Aorta (tissue), 5 donors: ENCODE results near the gene FIGN. TPM values are rescaled to one million over a fixed set of nuclear protein-coding genes. Genes with fewer than 3 reads are reported as not detected.

ENCODE experiments used
- ATAC-seq: fragments of 200-7000 bp; cut with Tn5 transposase; one replicate; pipeline ENCODE4 v1.9.1; 2022; ENCODE audit warnings: moderate library complexity; ENCODE audit not compliant: low FRiP score
- DNase-seq, 2 donors: peaks; one replicate each; pipeline ENCODE4 v3.0.0-alpha.2; 2020
- H3K27ac ChIP-seq, 2 donors: one replicate each; pipeline ENCODE4 v1.5.1; 2013; ENCODE audit warnings: low read length in 2 of 2, mild to moderate bottlenecking in 2 of 2, moderate library complexity in 2 of 2, control low read depth in 1 of 2, inconsistent platforms in 1 of 2, low read depth in 1 of 2
- H3K27me3 ChIP-seq, 2 donors: one replicate each; pipeline ENCODE4 v1.6.1; 2013; ENCODE audit warnings: control low read depth in 1 of 2, low read length in 1 of 2, mild to moderate bottlenecking in 1 of 2, moderate library complexity in 1 of 2; ENCODE audit not compliant: insufficient read depth in 2 of 2, control insufficient read depth in 1 of 2
- H3K36me3 ChIP-seq, 2 donors: one replicate each; pipeline ENCODE4 v1.6.1; 2013; ENCODE audit warnings: control low read depth in 1 of 2, low read length in 1 of 2, mild to moderate bottlenecking in 1 of 2; ENCODE audit not compliant: insufficient read depth in 2 of 2, control insufficient read depth in 1 of 2
- H3K4me1 ChIP-seq, 2 donors: one replicate each; pipeline ENCODE4 v1.6.1; 2013; ENCODE audit warnings: low read length in 2 of 2, control low read depth in 1 of 2, mild to moderate bottlenecking in 1 of 2, moderate library complexity in 1 of 2; ENCODE audit not compliant: insufficient read depth in 2 of 2, control insufficient read depth in 1 of 2
- H3K4me3 ChIP-seq, 2 donors: one replicate each; pipeline ENCODE4 v1.5.1; 2013; ENCODE audit warnings: low read length in 2 of 2, control low read depth in 1 of 2, mild to moderate bottlenecking in 1 of 2
- H3K9me3 ChIP-seq: one replicate; pipeline ENCODE4 v1.6.1; 2013; ENCODE audit warnings: mild to moderate bottlenecking, low read length; ENCODE audit not compliant: control insufficient read depth
- WGBS, 2 donors: extraction: QIAGEN DNeasy Blood & Tissue Kit; methylation state at CpG; one replicate each; pipeline ENCODE4 v1.1.7; 2013; 5-methylcytosine and 5-hydroxymethylcytosine counted together
- intact Hi-C, 2 donors: fragments of 100-400 bp; cut with DNase I; formaldehyde crosslinking; loops; one replicate each; pipeline versions ENCODE4 v1.14.2 to v1.15.0; 2022
- polyA plus RNA-seq, 2 donors: library from polyadenylated mRNA; stranded (reverse); fragments of 200-250 nt; gene quantifications; one replicate each; pipeline ENCODE4 v1.2.3, GENCODE V29; 2013
- total RNA-seq, 2 donors: library from RNA; stranded (reverse); fragmentation: NEBNext Ultra II Directional; extraction: Animal tissue kit (Norgen Biotek cat#: 25700); gene quantifications; one replicate each; pipeline ENCODE4 v1.2.1, GENCODE V29; 2021
- donor health status: healthy with polysubstance abuse.
- donor health status: Bipolar disorder and iron deficiency.
- donor health status: DM: no; HTN: no; CAD: no.
- donor health status: DM: no; HTN: no; CAD: no.
- donor health status: DM: yes; HTN: yes; CAD: no.

FIGN gene
- total and polyA plus RNA-seq, 4 donors, result 1.6 to 27.8 (median 8.3) TPM

DNA sequence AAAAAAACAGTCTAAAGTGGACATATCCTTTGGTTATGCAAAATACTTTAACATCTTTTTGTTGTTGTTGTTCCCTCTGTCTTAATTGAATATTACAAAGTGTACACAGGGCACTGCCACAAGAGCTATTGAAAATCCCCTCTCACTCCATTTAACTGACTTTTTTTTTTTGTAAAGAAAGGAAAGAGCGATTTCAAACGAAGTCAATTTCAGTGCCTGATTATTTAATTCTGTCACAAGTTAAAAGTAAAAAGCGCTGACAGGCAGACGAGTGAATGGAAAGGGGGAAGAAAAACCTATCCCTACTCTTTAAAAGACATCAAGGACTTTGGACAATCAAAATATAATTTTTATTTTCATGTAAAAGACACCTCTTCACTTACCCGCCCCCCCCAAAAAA lies 1.9 kb downstream of the FIGN start:
- no peak for DNase-seq
- no peak for ATAC-seq
- intact Hi-C loops, result loop anchor here (5.0 to 10.0 kb wide), 3 partner anchors 379 to 391 kb away; no protein-coding TSS in a partner anchor
- Histone ChIP-seq H3K36me3 (no peaks in the 10 kb centered on the region), H3K9me3 (no peaks in the 10 kb centered on the region), H3K4me1 (no peaks in the 10 kb centered on the region), H3K27me3 (no peaks in the 10 kb centered on the region), H3K27ac (peak overlapping the region in 1 of 2 donors; percentile 89), H3K4me3 (peak overlapping the region; percentile 96 to 100)
- WGBS, 2 donors, result 3 to 5% methylated on average over 5 of the region's 5 CpGs

DNA sequence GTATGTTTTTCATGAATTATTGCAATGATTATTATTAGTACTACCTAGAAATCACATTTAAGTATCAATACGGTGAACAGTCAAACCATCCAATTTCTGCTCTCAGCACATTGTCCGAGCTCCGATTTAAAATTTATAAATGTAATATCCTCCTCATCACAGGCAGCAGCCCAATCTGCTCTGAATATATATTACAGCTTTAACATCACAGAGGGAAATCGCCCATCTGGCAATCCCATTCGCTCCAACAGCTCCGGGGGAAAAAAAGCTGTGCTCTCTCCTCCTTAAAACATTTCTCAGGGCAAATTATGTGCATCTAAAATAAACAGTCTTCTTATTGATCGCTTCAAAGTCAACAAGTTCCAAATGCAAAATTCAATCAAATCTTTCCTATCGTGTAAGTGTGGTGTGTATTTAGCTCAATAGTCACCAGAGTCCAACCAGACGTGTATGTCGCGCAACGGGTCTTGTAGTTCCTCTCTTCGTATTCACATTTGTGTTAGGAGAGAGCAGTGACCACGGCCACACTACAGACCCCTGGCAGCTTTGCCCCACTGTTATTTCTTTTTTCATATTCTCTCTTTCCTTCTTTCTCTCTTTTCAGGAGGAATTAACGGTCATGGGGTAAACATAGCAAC lies 2.4 kb downstream of the FIGN start:
- Histone ChIP-seq H3K27me3 (no peaks in the 10 kb centered on the region), H3K9me3 (no peaks in the 10 kb centered on the region), H3K36me3 (no peaks in the 10 kb centered on the region), H3K4me1 (no peaks in the 10 kb centered on the region), H3K27ac (peak overlapping the region; percentile 89 to 92), H3K4me3 (peak overlapping the region; percentile 96 to 100)
- DNase-seq (no peak), ATAC-seq (no peak)
- intact Hi-C loops, result loop anchor here (5.0 to 10.0 kb wide), 3 partner anchors 379 to 391 kb away; no protein-coding TSS in a partner anchor
- 6% methylated on average over 15 of the region's 15 CpGs for WGBS, 2 donors

DNA sequence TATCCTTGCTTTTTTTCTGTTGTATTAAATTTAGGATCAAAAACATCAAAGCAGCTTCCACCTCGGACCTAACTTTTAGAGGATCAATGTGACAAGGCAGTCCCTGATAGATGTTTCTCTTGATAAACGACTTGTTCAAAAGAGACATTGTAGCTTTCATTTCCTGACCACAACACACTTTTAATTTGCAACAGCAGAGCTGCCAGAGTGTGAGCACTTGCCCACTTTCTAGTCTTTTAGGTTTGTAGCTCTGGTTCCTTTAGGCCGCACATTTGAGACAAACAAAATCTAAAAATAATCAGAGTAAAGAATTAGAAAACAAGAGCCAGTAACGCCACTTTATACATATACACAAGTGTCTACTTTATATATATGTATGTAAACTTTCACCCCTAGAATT lies 3.1 kb downstream of the FIGN start:
- Histone ChIP-seq H3K4me1 (no peaks in the 10 kb centered on the region), H3K27me3 (no peaks in the 10 kb centered on the region), H3K36me3 (no peaks in the 10 kb centered on the region), H3K4me3 (peak overlapping the region; percentile 96 to 100), H3K9me3 (no peaks in the 10 kb centered on the region), H3K27ac (peak overlapping the region; percentile 79 to 82)
- intact Hi-C loops, result loop anchor here (5.0 to 10.0 kb wide), 3 partner anchors 378 to 392 kb away; no protein-coding TSS in a partner anchor
- DNase-seq (no peak), ATAC-seq (no peak)
- WGBS, 2 donors, result 3 to 4% methylated on average over 4 of the region's 4 CpGs

DNA sequence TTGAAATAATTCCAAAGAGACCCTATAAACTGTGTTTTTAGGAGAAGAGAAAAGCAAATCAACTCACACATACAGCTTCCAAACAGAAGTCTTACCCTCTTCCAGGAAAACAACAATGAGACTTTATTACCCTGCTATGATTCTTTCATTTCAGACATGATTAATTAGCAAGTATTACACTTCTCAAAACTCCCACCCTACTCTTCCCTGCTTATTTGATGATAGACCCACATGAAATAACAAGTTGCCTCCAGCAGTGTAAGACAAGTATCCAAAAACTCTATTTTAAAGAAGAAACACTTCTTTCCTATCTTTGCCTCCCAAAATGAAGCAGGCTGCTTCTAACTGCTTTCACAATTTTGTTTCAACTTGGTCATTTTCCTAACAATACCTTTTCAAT lies 4.1 kb downstream of the FIGN start:
- Histone ChIP-seq H3K27ac (peak overlapping the region in 1 of 2 donors; percentile 99), H3K4me3 (peak overlapping the region; percentile 82 to 100)
- intact Hi-C loops, result loop anchor here (5.0 to 10.0 kb wide), 3 partner anchors 377 to 393 kb away; no protein-coding TSS in a partner anchor

DNA sequence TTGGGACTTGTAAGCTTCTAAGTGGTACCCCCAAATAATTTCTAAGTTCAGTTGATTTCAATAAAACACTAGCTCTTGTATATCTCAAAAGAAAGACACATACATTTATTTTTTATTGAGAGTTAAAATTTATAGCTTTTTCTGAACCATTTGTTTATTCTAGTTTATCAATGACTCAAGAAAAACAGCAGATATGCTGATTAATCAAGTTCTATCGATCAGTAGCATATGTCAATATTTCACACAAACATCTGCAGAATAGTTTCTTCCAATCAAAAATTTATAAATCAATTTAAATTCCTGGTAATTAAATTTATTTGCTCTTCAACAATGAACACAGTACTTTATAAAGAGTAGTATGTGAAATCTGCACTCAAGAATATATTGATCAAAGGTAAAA lies 5.3 kb downstream of the FIGN start:
- intact Hi-C loops, result loop anchor here (5.0 to 10.0 kb wide), 3 partner anchors 376 to 394 kb away; no protein-coding TSS in a partner anchor
- Histone ChIP-seq H3K4me3 (no peak overlapping the region), H3K36me3 (no peaks in the 10 kb centered on the region), H3K9me3 (no peaks in the 10 kb centered on the region), H3K27ac (peak overlapping the region in 1 of 2 donors; percentile 15), H3K4me1 (no peaks in the 10 kb centered on the region), H3K27me3 (no peaks in the 10 kb centered on the region)
- ATAC-seq (no peak), DNase-seq (no peak)
- 55 to 63% methylated on average over 1 of the region's 1 CpG for WGBS, 2 donors

More for the DNA sequence above, 4.1 kb downstream of the FIGN start:
- H3K4me1 ChIP-seq, result no peaks in the 10 kb centered on the region
- DNase-seq (no peak), ATAC-seq (no peak)
- no peaks in the 10 kb centered on the region for H3K36me3 ChIP-seq
- H3K9me3 ChIP-seq, result no peaks in the 10 kb centered on the region
- H3K27me3 ChIP-seq, result no peaks in the 10 kb centered on the region

DNA sequence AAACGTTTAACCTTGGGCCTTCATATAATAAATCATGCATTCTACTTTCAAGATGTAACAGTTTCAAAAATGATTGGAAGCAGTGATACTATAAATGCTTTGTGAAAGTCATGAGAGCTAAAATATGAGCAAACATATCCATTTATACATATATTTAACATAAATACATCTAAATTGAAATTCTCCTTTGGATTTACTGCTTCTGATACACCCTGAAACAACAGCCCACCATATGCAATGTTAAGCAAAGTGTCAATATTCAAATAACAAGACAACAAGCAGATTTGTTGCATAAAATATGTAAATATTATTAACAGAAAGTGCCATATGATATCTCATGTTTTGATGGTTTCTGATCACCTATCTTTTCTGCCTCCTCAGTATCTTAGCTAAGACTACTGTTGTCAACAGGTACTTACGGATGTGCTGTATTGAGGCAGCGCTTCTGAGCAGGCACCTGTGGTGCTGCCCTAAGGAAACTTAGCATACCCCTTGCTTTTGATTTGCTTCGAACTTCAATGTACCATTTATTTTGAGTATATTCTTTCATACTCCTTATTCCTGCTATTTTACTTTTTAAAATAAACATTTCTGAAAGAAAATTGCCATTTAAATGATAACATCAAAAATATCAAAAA lies 6.1 kb downstream of the FIGN start:
- H3K27ac ChIP-seq, result peak overlapping the region; percentile 32 to 44
- intact Hi-C loops, result loop anchor here (5.0 to 10.0 kb wide), 4 partner anchors 65 to 395 kb away; no protein-coding TSS in a partner anchor
- ATAC-seq (no peak), DNase-seq (no peak)
- no peaks in the 10 kb centered on the region for H3K9me3 ChIP-seq
- WGBS, 2 donors, result 41 to 48% methylated on average over 4 of the region's 4 CpGs
- H3K4me1 ChIP-seq, result no peaks in the 10 kb centered on the region
- no peaks in the 10 kb centered on the region for H3K36me3 ChIP-seq
- H3K4me3 ChIP-seq, result peak overlapping the region in 1 of 2 donors; percentile 21
- no peaks in the 10 kb centered on the region for H3K27me3 ChIP-seq

DNA sequence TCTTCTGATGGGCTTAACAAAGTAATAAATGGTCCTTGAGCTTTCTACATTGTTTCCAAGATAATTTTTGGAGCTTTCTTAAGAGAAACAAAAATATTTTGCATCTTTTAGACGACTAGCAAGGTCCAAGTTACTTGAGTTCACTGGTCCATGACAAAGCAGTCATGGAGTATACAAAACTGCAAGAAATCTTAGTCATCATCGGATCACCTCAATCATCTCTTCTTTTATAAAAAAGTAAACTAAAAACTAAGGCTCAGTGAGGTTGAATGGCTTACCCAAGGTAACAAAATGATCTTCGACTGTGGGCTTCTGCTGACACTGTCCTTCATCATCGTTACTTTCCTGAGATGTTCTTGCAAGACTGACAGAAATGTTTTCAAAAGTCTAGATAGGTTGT lies 11.9 kb downstream of the FIGN start:
- intact Hi-C loops, result loop anchor here in 1 of 2 donors (10.0 kb wide), 1 partner anchor 59 kb away; no protein-coding TSS in a partner anchor
- H3K36me3 ChIP-seq, result no peaks in the 10 kb centered on the region
- ATAC-seq (no peak), DNase-seq (no peak)
- no peak overlapping the region for H3K27ac ChIP-seq
- H3K9me3 ChIP-seq, result no peaks in the 10 kb centered on the region
- H3K27me3 ChIP-seq, result no peaks in the 10 kb centered on the region
- H3K4me3 ChIP-seq, result peak overlapping the region in 1 of 2 donors; percentile 26
- whole genome bisulfite sequencing, 2 donors, result 73 to 75% methylated on average over 4 of the region's 4 CpGs
- H3K4me1 ChIP-seq, result no peaks in the 10 kb centered on the region

DNA sequence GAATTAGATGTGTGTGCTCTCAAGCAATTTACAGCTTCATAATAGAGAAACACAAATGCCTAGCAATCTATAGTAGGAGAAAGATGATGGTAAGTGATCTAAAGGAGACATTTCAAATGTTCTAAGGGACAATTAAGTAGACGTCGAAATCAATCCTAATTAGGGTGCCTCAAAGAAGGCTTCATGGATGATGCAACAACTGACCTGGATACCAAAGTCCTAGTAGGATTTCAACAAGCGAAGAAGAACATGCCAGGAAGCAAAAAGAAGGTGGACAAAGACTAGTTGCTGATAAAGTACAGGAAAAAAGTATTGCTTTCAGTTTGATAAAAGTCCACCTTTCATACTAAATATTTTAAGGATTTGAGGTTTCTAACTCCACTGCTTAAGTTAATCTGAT lies 12.5 kb downstream of the FIGN start:
- H3K9me3 ChIP-seq, result no peaks in the 10 kb centered on the region
- H3K4me1 ChIP-seq, result no peaks in the 10 kb centered on the region
- H3K36me3 ChIP-seq, result no peaks in the 10 kb centered on the region
- ATAC-seq, result no peak
- no peak overlapping the region for H3K27ac ChIP-seq
- no peak overlapping the region for H3K4me3 ChIP-seq
- intact Hi-C loops, result loop anchor here in 1 of 2 donors (10.0 kb wide), 1 partner anchor 59 kb away; no protein-coding TSS in a partner anchor
- DNase-seq, result no peak
- H3K27me3 ChIP-seq, result no peaks in the 10 kb centered on the region
- WGBS, 2 donors, result 92 to 93% methylated on average over 3 of the region's 3 CpGs
